D721Med (cell line): Measurements from ENCODE around the gene TMSB10.

Experiments used
- DNase-seq: peaks from one replicate; pipeline ENCODE4 v3.0.0; 2011; ENCODE audit warnings: low spot score; ENCODE audit not compliant: insufficient read length
- FAIRE-seq: peaks from 2 replicates; lab custom pipeline; 2011; peaks lifted over from hg19 to GRCh38; lab: Jason Lieb, UNC
- CTCF ChIP-seq: IDR thresholded peaks from 2 replicates; pipeline ENCODE4 v1.5.1; 2012; ENCODE audit warnings: mild to moderate bottlenecking, control low read depth; ENCODE audit not compliant: insufficient read depth; ENCODE audit errors: missing control alignments

Gene TMSB10

DNA sequence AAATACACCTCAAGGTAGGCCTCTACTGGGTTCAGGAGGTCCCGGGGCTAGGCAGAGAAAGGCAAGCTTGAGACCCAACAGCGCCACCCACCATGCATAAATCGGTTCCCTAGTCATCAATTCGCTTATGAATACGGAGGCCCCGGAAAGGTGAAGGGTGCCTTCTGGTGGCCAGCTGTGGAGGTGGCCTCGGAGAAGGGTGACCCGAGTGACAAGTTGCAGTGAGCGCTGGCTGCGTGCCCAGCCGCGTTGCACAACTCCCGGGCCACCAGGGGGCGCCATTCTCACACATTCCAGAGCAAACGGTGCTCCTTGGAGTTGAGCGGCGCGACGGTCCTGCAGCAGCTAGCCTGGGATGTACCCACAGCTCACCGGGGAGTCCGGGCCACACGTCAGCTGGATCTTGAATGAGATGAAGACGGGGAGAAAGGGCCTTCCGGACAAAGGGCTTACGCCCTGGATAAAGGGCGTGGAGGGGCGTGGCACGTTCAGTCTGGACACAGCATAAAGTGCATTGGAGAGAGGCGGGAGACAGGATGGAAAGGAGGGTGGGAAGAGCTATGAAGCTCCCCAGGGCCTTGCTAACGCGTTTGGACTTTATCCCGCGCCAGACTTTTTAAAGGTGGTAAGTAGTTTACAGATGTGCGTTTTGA lies 20.4 kb downstream of the TMSB10 start:
- DNase-seq (peak; percentile 21), FAIRE-seq (no peak)
- peak; percentile 80 for TF ChIP-seq CTCF

DNA sequence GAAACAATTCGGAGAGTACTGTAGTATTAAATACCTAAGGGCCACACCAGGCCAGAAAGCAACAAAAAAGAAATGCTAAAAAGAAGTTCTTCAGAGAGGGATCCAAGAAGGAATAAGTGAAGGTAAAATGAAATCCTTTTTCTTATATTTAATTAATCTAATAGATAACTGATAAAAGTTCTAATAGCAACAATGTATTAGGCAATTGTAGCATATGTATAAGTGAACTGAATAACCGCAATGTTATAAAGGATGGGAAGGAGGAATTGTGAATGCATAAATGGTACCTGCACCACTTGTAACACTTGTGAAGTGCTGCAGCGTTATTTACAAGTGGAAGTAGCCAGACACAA lies 21.8 kb downstream of the TMSB10 start:
- no peak for TF ChIP-seq CTCF
- no peak for DNase-seq
- no peak for FAIRE-seq

DNA sequence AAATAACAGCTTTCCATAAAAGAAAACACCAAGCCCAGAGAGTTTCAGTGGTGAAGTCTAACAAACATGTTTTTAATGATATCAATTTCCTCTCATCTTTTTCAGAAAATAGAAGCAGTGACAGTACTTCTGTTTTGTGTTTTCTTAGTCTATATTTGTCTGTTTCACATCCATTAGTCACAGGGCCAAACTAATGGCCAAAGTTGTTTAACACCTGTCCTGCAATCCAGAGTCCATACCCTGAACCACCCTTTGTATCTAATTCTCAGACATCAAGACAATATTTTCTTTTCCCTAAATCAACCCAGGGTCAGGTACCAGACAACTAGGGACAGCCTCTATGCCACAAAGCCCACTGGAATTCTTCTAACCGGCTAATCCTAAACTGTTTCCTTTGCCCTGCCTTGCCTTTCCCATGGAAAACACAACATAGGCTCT lies 25.9 kb downstream of the TMSB10 start:
- no peak for FAIRE-seq
- no peak for DNase-seq
- no peak for TF ChIP-seq CTCF

GRCh38 chr2:84938194-84938879 lies 32.9 kb downstream of the TMSB10 start:
- TF ChIP-seq CTCF, result no peak
- FAIRE-seq (no peak), DNase-seq (no peak)

GRCh38 chr2:84939426-84940087 lies 34.1 kb downstream of the TMSB10 start:
- no peak for TF ChIP-seq CTCF
- FAIRE-seq, result no peak
- no peak for DNase-seq

DNA sequence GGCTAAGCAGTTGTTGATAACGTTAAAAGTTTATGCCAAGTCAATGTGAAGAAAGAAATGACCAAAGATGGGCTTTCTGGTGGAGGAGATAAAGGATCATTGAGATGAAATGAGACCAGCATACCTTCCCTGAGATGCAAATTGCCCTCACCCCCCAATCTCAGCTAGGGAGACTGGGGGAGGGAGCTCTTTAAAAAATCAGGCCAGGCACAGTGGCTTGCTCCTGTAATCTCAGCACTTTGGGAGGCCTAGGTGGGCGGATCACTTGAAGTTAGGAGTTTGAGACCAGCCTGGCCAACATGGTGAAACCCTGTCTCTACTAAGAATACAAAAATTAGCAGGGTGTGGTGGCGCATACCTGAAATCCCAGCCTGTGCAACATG lies 34.6 kb downstream of the TMSB10 start:
- no peak for TF ChIP-seq CTCF
- no peak for FAIRE-seq
- DNase-seq, result no peak
